ENCODE measurements around the gene ZBTB7C. TPM values are rescaled to one million over a fixed set of nuclear protein-coding genes. Genes with fewer than 3 reads are reported as not detected.
A peak's percentile ranks its signal among the peaks of the same experiment; 100 is the strongest.

Gene ZBTB7C
- polyA plus RNA-seq, 4 donors, result 0.54 to 4.1 (median 1.5) TPM

- Histone ChIP-seq H3K4me3 (ENCODE audit: low read depth in 1 of 3, low read length in 3 of 3) (no peak overlapping the region), H3K4me1 (ENCODE audit: control insufficient read depth in 3 of 3, insufficient read depth in 2 of 3, low read depth in 1 of 3, low read length in 2 of 3) (peaks cover 0 to 22% (median 0%) of the 10 kb centered on the region in 3 donors), H3K9me3 (ENCODE audit: control insufficient read depth in 2 of 2, insufficient read depth in 1 of 2, low read depth in 1 of 2, low read length in 1 of 2) (no peaks in the 10 kb centered on the region), H3K27me3 (ENCODE audit: control insufficient read depth in 3 of 3, insufficient read depth in 3 of 3, low read length in 3 of 3) (no peaks in the 10 kb centered on the region), H3K36me3 (ENCODE audit: control insufficient read depth in 3 of 3, insufficient read depth in 2 of 3, low read depth in 1 of 3, low read length in 3 of 3) (peaks cover 0 to 3% (median 0%) of the 10 kb centered on the region in 3 donors), H3K27ac (ENCODE audit: low read depth in 1 of 3, low read length in 2 of 3) (no peak overlapping the region)
- 66 to 76% (median 74%) methylated on average over 4 of the region's 4 CpGs for WGBS, 3 donors
- no peak for FAIRE-seq
- no peak for DNase-seq
Measured at GRCh38 chr18:48157956-48158355, 251.2 kb downstream of the ZBTB7C start.

- peaks cover 0 to 18% (median 2%) of the 10 kb centered on the region in 3 donors for H3K4me1 ChIP-seq (ENCODE audit: control insufficient read depth in 3 of 3, insufficient read depth in 2 of 3, low read depth in 1 of 3, low read length in 2 of 3)
- no peak for FAIRE-seq
- 64 to 83% (median 71%) methylated on average over 4 of the region's 4 CpGs for WGBS, 3 donors
Measured at GRCh38 chr18:48155856-48156255, 253.3 kb downstream of the ZBTB7C start.

GRCh38 chr18:48154828-48155227, 254.4 kb downstream of the ZBTB7C start:
- H3K9me3 ChIP-seq (ENCODE audit: control insufficient read depth in 2 of 2, insufficient read depth in 1 of 2, low read depth in 1 of 2, low read length in 1 of 2), result no peaks in the 10 kb centered on the region
- no peak overlapping the region for H3K4me3 ChIP-seq (ENCODE audit: low read depth in 1 of 3, low read length in 3 of 3)
- FAIRE-seq (no peak), DNase-seq (no peak)
- H3K36me3 ChIP-seq (ENCODE audit: control insufficient read depth in 3 of 3, insufficient read depth in 2 of 3, low read depth in 1 of 3, low read length in 3 of 3), result peaks cover 0 to 3% (median 0%) of the 10 kb centered on the region in 3 donors
- H3K27ac ChIP-seq (ENCODE audit: low read depth in 1 of 3, low read length in 2 of 3), result no peak overlapping the region
- H3K27me3 ChIP-seq (ENCODE audit: control insufficient read depth in 3 of 3, insufficient read depth in 3 of 3, low read length in 3 of 3), result no peaks in the 10 kb centered on the region
- peaks cover 0 to 14% (median 2%) of the 10 kb centered on the region in 3 donors for H3K4me1 ChIP-seq (ENCODE audit: control insufficient read depth in 3 of 3, insufficient read depth in 2 of 3, low read depth in 1 of 3, low read length in 2 of 3)

More at GRCh38 chr18:48155856-48156255, 253.3 kb downstream of the ZBTB7C start:
- Histone ChIP-seq H3K27ac (ENCODE audit: low read depth in 1 of 3, low read length in 2 of 3) (no peak overlapping the region), H3K27me3 (ENCODE audit: control insufficient read depth in 3 of 3, insufficient read depth in 3 of 3, low read length in 3 of 3) (no peaks in the 10 kb centered on the region), H3K9me3 (ENCODE audit: control insufficient read depth in 2 of 2, insufficient read depth in 1 of 2, low read depth in 1 of 2, low read length in 1 of 2) (no peaks in the 10 kb centered on the region), H3K36me3 (ENCODE audit: control insufficient read depth in 3 of 3, insufficient read depth in 2 of 3, low read depth in 1 of 3, low read length in 3 of 3) (peaks cover 0 to 3% (median 0%) of the 10 kb centered on the region in 3 donors), H3K4me3 (ENCODE audit: low read depth in 1 of 3, low read length in 3 of 3) (no peak overlapping the region)
- DNase-seq, result no peak

GRCh38 chr18:48153613-48154481, 255.3 kb downstream of the ZBTB7C start:
- Histone ChIP-seq H3K4me3 (ENCODE audit: low read depth in 1 of 3, low read length in 3 of 3) (no peak overlapping the region), H3K27me3 (ENCODE audit: control insufficient read depth in 3 of 3, insufficient read depth in 3 of 3, low read length in 3 of 3) (no peaks in the 10 kb centered on the region), H3K4me1 (ENCODE audit: control insufficient read depth in 3 of 3, insufficient read depth in 2 of 3, low read depth in 1 of 3, low read length in 2 of 3) (peaks cover 0 to 14% (median 2%) of the 10 kb centered on the region in 3 donors), H3K36me3 (ENCODE audit: control insufficient read depth in 3 of 3, insufficient read depth in 2 of 3, low read depth in 1 of 3, low read length in 3 of 3) (peaks cover 0 to 3% (median 0%) of the 10 kb centered on the region in 3 donors), H3K9me3 (ENCODE audit: control insufficient read depth in 2 of 2, insufficient read depth in 1 of 2, low read depth in 1 of 2, low read length in 1 of 2) (no peaks in the 10 kb centered on the region), H3K27ac (ENCODE audit: low read depth in 1 of 3, low read length in 2 of 3) (no peak overlapping the region)
- no peak for DNase-seq
- no peak for FAIRE-seq
- WGBS, 3 donors, result 72 to 84% (median 82%) methylated on average over 7 of the region's 7 CpGs

- no peaks in the 10 kb centered on the region for H3K36me3 ChIP-seq (ENCODE audit: control insufficient read depth in 3 of 3, insufficient read depth in 2 of 3, low read depth in 1 of 3, low read length in 3 of 3)
- no peak overlapping the region for H3K4me3 ChIP-seq (ENCODE audit: low read depth in 1 of 3, low read length in 3 of 3)
- FAIRE-seq, result no peak
- peak in 1 of 2 donors; percentile 62 for DNase-seq
- H3K27me3 ChIP-seq (ENCODE audit: control insufficient read depth in 3 of 3, insufficient read depth in 3 of 3, low read length in 3 of 3), result no peaks in the 10 kb centered on the region
- H3K27ac ChIP-seq (ENCODE audit: low read depth in 1 of 3, low read length in 2 of 3), result no peak overlapping the region
- WGBS, 3 donors, result 60 to 65% (median 62%) methylated on average over 4 of the region's 4 CpGs
- no peaks in the 10 kb centered on the region for H3K9me3 ChIP-seq (ENCODE audit: control insufficient read depth in 2 of 2, insufficient read depth in 1 of 2, low read depth in 1 of 2, low read length in 1 of 2)
- peaks cover 0 to 14% (median 2%) of the 10 kb centered on the region in 3 donors for H3K4me1 ChIP-seq (ENCODE audit: control insufficient read depth in 3 of 3, insufficient read depth in 2 of 3, low read depth in 1 of 3, low read length in 2 of 3)
Measured at GRCh38 chr18:48152549-48152948, 256.6 kb downstream of the ZBTB7C start.

GRCh38 chr18:48151421-48152065, 257.6 kb downstream of the ZBTB7C start:
- WGBS, 3 donors, result 21 to 63% (median 39%) methylated on average over 11 of the region's 11 CpGs
- Histone ChIP-seq H3K9me3 (ENCODE audit: control insufficient read depth in 2 of 2, insufficient read depth in 1 of 2, low read depth in 1 of 2, low read length in 1 of 2) (no peaks in the 10 kb centered on the region), H3K27ac (ENCODE audit: low read depth in 1 of 3, low read length in 2 of 3) (no peak overlapping the region), H3K36me3 (ENCODE audit: control insufficient read depth in 3 of 3, insufficient read depth in 2 of 3, low read depth in 1 of 3, low read length in 3 of 3) (no peaks in the 10 kb centered on the region), H3K27me3 (ENCODE audit: control insufficient read depth in 3 of 3, insufficient read depth in 3 of 3, low read length in 3 of 3) (no peaks in the 10 kb centered on the region), H3K4me1 (ENCODE audit: control insufficient read depth in 3 of 3, insufficient read depth in 2 of 3, low read depth in 1 of 3, low read length in 2 of 3) (peaks cover 0 to 14% (median 2%) of the 10 kb centered on the region in 3 donors), H3K4me3 (ENCODE audit: low read depth in 1 of 3, low read length in 3 of 3) (no peak overlapping the region)
- DNase-seq, result peak; percentile 66 to 71
- FAIRE-seq, result no peak

GRCh38 chr18:48149020-48149685, 260.0 kb downstream of the ZBTB7C start:
- H3K4me1 ChIP-seq (ENCODE audit: control insufficient read depth in 3 of 3, insufficient read depth in 2 of 3, low read depth in 1 of 3, low read length in 2 of 3), result peaks cover 0 to 14% (median 2%) of the 10 kb centered on the region in 3 donors
- H3K27ac ChIP-seq (ENCODE audit: low read depth in 1 of 3, low read length in 2 of 3), result no peak overlapping the region
- H3K4me3 ChIP-seq (ENCODE audit: low read depth in 1 of 3, low read length in 3 of 3), result no peak overlapping the region
- no peaks in the 10 kb centered on the region for H3K9me3 ChIP-seq (ENCODE audit: control insufficient read depth in 2 of 2, insufficient read depth in 1 of 2, low read depth in 1 of 2, low read length in 1 of 2)
- H3K36me3 ChIP-seq (ENCODE audit: control insufficient read depth in 3 of 3, insufficient read depth in 2 of 3, low read depth in 1 of 3, low read length in 3 of 3), result no peaks in the 10 kb centered on the region
- no peaks in the 10 kb centered on the region for H3K27me3 ChIP-seq (ENCODE audit: control insufficient read depth in 3 of 3, insufficient read depth in 3 of 3, low read length in 3 of 3)
- 92 to 96% (median 93%) methylated on average over 15 of the region's 15 CpGs for WGBS, 3 donors
- FAIRE-seq, result no peak
- no peak for DNase-seq

- Histone ChIP-seq H3K27ac (ENCODE audit: low read depth in 1 of 3, low read length in 2 of 3) (no peak overlapping the region), H3K4me3 (ENCODE audit: low read depth in 1 of 3, low read length in 3 of 3) (no peak overlapping the region), H3K4me1 (ENCODE audit: control insufficient read depth in 3 of 3, insufficient read depth in 2 of 3, low read depth in 1 of 3, low read length in 2 of 3) (peaks cover 0 to 12% (median 0%) of the 10 kb centered on the region in 3 donors), H3K36me3 (ENCODE audit: control insufficient read depth in 3 of 3, insufficient read depth in 2 of 3, low read depth in 1 of 3, low read length in 3 of 3) (no peaks in the 10 kb centered on the region), H3K9me3 (ENCODE audit: control insufficient read depth in 2 of 2, insufficient read depth in 1 of 2, low read depth in 1 of 2, low read length in 1 of 2) (no peaks in the 10 kb centered on the region), H3K27me3 (ENCODE audit: control insufficient read depth in 3 of 3, insufficient read depth in 3 of 3, low read length in 3 of 3) (peaks cover 0 to 3% (median 0%) of the 10 kb centered on the region in 3 donors)
- WGBS, 3 donors, result 33 to 68% (median 50%) methylated on average over 1 of the region's 1 CpG
- FAIRE-seq, result no peak
- DNase-seq, result no peak
Measured at GRCh38 chr18:48142994-48143393, 266.2 kb downstream of the ZBTB7C start.

Data from small intestine (tissue), 7 donors.